ENCODE results near the gene BCL2L12.

The BCL2L12 gene

DNA sequence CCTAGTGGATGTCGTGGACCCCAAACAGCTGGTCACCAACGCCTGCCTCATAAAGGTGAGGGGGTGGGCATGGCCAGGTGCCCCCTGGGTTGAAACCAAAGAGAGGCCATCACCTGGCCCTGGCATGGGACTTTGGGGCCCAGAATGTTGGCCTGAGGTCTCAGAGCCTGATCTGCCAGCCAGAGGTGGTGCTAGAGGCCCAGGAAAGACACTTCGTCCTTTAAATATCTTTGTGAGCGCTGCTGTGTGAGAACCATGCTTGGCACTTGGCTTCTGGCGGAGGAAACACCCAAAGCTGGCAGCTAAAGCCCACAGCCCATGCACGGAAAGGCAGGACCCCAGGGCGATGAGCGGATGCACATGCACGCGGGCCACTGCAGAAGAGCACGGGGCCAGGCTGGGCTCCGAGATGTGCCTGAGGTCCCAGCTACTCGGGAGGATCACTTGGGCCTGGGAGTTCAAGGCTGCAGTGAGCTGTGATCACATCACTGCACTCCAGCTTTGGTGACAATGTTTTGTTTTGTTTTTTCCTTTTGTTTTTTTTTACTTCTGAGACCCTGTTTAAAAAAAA is 19.3 kb downstream of the BCL2L12 start:
- H3K27ac ChIP-seq = no peak overlapping the region
- TF ChIP-seq, protein P1, sequence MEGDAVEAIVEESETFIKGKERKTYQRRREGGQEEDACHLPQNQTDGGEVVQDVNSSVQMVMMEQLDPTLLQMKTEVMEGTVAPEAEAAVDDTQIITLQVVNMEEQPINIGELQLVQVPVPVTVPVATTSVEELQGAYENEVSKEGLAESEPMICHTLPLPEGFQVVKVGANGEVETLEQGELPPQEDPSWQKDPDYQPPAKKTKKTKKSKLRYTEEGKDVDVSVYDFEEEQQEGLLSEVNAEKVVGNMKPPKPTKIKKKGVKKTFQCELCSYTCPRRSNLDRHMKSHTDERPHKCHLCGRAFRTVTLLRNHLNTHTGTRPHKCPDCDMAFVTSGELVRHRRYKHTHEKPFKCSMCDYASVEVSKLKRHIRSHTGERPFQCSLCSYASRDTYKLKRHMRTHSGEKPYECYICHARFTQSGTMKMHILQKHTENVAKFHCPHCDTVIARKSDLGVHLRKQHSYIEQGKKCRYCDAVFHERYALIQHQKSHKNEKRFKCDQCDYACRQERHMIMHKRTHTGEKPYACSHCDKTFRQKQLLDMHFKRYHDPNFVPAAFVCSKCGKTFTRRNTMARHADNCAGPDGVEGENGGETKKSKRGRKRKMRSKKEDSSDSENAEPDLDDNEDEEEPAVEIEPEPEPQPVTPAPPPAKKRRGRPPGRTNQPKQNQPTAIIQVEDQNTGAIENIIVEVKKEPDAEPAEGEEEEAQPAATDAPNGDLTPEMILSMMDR (conservative IDR thresholded peaks at IDR 0.05) = no peak

DNA sequence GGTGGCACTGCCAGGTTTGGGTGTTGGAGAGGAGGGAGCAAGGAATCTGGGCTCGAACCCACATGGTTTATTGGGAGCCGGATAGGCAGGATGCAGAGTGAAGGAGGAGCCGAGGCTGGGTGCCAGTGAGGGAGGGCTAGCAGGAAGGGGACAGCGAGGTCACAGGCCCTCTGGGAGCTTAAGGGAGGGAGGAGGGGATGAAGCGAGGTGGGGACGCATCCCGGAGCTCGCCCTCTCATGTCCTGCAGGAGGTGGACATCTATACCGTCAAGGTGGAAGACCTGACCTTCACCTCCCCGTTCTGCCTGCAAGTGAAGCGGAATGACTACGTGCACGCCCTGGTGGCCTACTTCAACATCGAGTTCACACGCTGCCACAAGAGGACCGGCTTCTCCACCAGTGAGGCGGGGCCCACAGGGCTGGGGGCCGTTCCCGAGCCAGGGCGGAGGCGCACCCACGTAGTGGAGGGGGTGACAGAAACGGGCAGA is 20.2 kb downstream of the BCL2L12 start:
- TF ChIP-seq, protein P1 (conservative IDR thresholded peaks at IDR 0.05) = no peak
- no peak overlapping the region for H3K27ac ChIP-seq

DNA sequence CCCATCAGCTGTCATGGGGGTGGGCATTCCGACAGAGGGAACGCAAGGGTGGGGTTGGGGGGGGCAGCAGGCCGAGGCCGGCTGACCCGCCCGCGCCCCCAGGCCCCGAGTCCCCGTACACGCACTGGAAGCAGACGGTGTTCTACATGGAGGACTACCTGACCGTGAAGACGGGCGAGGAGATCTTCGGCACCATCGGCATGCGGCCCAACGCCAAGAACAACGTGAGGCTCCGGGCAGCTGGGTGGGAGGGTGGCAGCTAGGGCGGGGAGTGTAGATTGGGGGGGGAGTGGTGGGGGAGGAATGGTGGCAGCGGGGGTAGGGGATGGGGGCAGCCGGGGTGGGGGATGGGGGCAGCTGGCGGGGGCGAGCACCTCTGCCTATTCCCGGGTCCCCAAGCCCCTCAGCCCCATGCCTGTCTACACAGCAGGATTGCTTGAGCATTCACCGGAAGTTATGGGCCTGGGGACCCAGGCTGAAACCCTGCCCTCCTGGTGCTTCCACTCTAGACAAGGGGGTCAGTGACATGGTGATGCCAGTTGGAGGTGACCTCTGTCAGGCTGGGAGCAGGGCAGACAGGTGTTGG is 20.9 kb downstream of the BCL2L12 start:
- TF ChIP-seq, protein P1 (conservative IDR thresholded peaks at IDR 0.05) = no peak
- no peak overlapping the region for H3K27ac ChIP-seq

DNA sequence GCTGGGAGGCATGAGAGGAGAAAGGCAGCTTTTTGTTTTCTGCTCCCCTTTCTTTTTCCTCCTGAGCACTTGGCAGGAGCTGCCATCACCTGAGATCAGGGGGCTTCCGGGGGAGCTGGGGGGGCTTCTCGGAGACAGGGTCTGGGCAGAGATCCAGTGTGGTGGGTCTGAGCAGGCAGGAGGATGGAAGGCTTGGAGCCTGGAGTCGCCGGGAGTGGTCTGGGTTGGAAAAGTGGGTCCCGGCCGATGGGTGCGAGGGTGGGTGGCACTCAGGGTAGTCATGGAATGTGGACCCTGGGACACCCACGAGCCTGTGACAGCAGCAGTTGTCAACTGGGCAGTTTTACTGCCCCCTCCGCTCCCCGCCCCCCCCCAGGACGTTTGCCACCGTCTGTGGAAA is 21.4 kb downstream of the BCL2L12 start:
- TF ChIP-seq, protein P1 (conservative IDR thresholded peaks at IDR 0.05) = no peak
- H3K27ac ChIP-seq = no peak overlapping the region

DNA sequence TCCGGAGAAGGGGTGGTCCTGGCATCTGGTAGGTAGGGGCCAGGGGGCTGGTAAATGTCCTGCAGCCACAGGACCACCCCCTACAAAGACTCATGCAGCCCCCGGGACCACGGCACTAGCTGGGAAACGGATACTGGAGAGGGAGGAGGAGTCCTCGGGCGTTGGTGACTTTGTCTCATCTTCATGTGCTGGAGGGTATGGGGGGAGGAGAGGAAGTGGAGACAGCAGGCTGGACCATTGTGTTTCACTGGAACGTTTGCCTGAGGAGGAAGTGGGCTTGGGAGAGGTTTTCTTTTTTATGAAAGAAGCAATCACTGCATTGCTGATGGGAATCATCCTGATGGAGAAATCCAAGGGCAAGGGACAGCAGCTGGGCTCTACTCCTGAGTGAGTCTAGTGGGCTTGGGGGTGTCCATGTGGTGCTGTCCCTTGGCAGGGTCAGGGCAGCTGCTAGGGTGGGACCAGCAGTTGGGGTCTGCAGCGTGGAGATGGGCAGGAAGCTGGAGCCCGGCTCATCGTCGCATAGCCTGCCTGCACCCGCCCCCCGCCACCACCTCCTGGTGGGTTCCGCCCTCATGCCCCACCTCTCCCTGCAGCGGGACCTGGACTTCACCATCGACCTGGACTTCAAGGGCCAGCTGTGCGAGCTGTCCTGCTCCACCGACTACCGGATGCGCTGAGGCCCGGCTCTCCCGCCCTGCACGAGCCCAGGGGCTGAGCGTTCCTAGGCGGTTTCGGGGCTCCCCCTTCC is 22.0 kb downstream of the BCL2L12 start:
- TF ChIP-seq, protein P1 (conservative IDR thresholded peaks at IDR 0.05) = no peak
- H3K27ac ChIP-seq = no peak overlapping the region

DNA sequence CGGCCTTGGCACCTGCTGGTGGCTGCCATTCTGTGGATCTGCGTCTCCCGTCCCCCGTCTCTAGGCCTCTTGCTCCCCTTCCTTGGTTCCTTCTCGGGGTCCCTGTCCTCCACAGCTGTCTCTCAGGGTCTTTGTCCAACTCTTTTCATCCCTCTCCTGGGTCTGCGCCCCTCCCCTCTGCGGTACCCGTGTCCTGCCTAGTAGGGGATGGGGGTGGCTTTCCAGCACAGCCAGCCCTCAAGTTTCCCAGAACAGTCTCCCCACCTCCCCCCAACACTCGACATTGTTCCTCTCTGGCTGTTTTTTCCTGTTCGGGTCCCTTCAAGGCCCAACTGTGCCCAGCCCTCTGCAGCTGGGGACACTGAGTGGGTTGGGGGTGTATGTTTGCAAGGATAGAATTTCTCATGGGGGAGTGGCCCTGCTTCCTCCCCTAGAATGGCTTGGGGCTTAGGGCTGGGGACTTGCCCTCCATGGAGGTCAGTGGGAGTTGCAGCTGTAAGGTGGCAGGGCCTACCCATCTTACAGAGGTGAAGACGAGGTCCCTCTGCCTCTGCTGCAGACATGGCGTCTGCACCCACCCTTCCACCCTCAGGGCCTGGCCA is 22.9 kb downstream of the BCL2L12 start:
- H3K27ac ChIP-seq = no peak overlapping the region
- TF ChIP-seq, protein P1 (conservative IDR thresholded peaks at IDR 0.05) = no peak

Measured in VCaP (cell line).